ENCODE measurements around the gene ARVCF. TPM values are rescaled to one million over a fixed set of nuclear protein-coding genes. Genes with fewer than 3 reads are reported as not detected.

The ARVCF gene
- total and polyA plus RNA-seq, 2 experiments from 2014 or later: 15.6 to 122 TPM

- Mint-ChIP-seq H3K4me3 (no peak overlapping the region), H3K27me3 (ENCODE audit: insufficient read depth, low read depth, poor library complexity) (peaks cover 8% of the 10 kb centered on the region), H3K9me3 (peaks cover 14% of the 10 kb centered on the region), H3K36me3 (ENCODE audit: low read depth) (peaks cover 15% of the 10 kb centered on the region), H3K4me1 (no peaks in the 10 kb centered on the region), H3K27ac (no peak overlapping the region)
- H2AFZ ChIP-seq: no peak overlapping the region
- no peaks in the 10 kb centered on the region for H3K9me2 ChIP-seq (ENCODE audit: insufficient read depth)
- no peak overlapping the region for H3K27ac ChIP-seq (ENCODE audit: low read depth)
- no peak overlapping the region for H3K4me2 ChIP-seq
- no peaks in the 10 kb centered on the region for H4K20me1 ChIP-seq (replicated peaks; ENCODE audit: insufficient read depth)
- no peak overlapping the region for H3K4me3 ChIP-seq
- DNase-seq (ENCODE audit: low spot score) (no peak), ATAC-seq (no peak)
- H3K4me1 ChIP-seq (ENCODE audit: insufficient read depth): no peaks in the 10 kb centered on the region
- TF ChIP-seq CTCF (conservative IDR thresholded peaks at IDR 0.05; ENCODE audit: low read depth in 2 of 2) (no peak), POLR2AphosphoS5 (IDR thresholded peaks at IDR 0.05; ENCODE audit: low read depth) (no peak), JUNB (IDR thresholded peaks at IDR 0.05; ENCODE audit: unreplicated experiment) (no peak), ZNF462 (CRISPR knock-in tag; IDR thresholded peaks at IDR 0.05) (no peak), CREB1 (CRISPR knock-in tag; IDR thresholded peaks at IDR 0.05; ENCODE audit: low read depth) (no peak), NANOG (IDR thresholded peaks at IDR 0.05; ENCODE audit: borderline replicate concordance) (no peak), ZNF331 (CRISPR knock-in tag; IDR thresholded peaks at IDR 0.05; ENCODE audit: low read depth) (no peak), REST (IDR thresholded peaks at IDR 0.05; ENCODE audit: unreplicated experiment) (no peak), ZNF114 (CRISPR knock-in tag; IDR thresholded peaks at IDR 0.05) (no peak), STAT1 (IDR thresholded peaks at IDR 0.05; ENCODE audit: unreplicated experiment) (no peak), ETS1 (IDR thresholded peaks at IDR 0.05) (no peak), EZH2 (IDR thresholded peaks at IDR 0.05; ENCODE audit: low read depth, unreplicated experiment) (no peak)
- no peaks in the 10 kb centered on the region for H3F3A ChIP-seq (replicated peaks; ENCODE audit: low read depth)
- no peaks in the 10 kb centered on the region for H3K27me3 ChIP-seq (ENCODE audit: insufficient read depth)
- peaks cover 2% of the 10 kb centered on the region; the same call in 1 of the 2 replicates for H3K36me3 ChIP-seq (ENCODE audit: insufficient read depth)
- H3K79me2 ChIP-seq (replicated peaks; ENCODE audit: insufficient read depth): no peaks in the 10 kb centered on the region
Observed at GRCh38 chr22:19931514-19931913, 85.1 kb downstream of the ARVCF start.
